ENCODE results near the gene STRN3. TPM values are rescaled to one million over a fixed set of nuclear protein-coding genes. Genes with fewer than 3 reads are reported as not detected.
"Not testable (repeated sequence)": the region's sequence is repeated elsewhere in the genome, so short reads cannot be mapped to it uniquely, and the experiment has no call there.

STRN3 gene
- total RNA-seq, 4 donors from 2014 or later = 21.5 to 50.0 (median 29.5) TPM

GRCh38 chr14:30903285-30904124 is 122.7 kb downstream of the STRN3 start:
- Histone ChIP-seq H3K27me3 (no peaks in the 10 kb centered on the region), H3K36me3 (peaks cover 36% of the 10 kb centered on the region), H3K4me1 (no peaks in the 10 kb centered on the region), H3K27ac (no peak overlapping the region), H3K4me3 (no peak overlapping the region), H3K9me3 (no peaks in the 10 kb centered on the region)
- DNase-seq (ENCODE audit: low spot score in 2 of 2) = no peak
- no peak for TF ChIP-seq CTCF (IDR thresholded peaks at IDR 0.05)
- no peak for TF ChIP-seq EP300 (IDR thresholded peaks at IDR 0.05)
- no peak for TF ChIP-seq POLR2A (IDR thresholded peaks at IDR 0.05)
- TF ChIP-seq POLR2AphosphoS5 (IDR thresholded peaks at IDR 0.05) = no peak
- 96% methylated on average over 2 of the region's 2 CpGs for WGBS

- not testable (repeated sequence) for H3K4me1 ChIP-seq; H3K4me3 ChIP-seq; H3K27me3 ChIP-seq; H3K27ac ChIP-seq; H3K9me3 ChIP-seq; DNase-seq (ENCODE audit: low spot score in 2 of 2)
- H3K36me3 ChIP-seq = peaks cover 34% of the 10 kb centered on the region
- 99% methylated on average over 3 of the region's 3 CpGs for WGBS
Observed at GRCh38 chr14:30897121-30897520, 129.1 kb downstream of the STRN3 start.

- H3K27ac ChIP-seq = no peak overlapping the region
Observed at GRCh38 chr14:30896435-30896834, 129.7 kb downstream of the STRN3 start.

GRCh38 chr14:30894923-30895515 is 131.2 kb downstream of the STRN3 start:
- Histone ChIP-seq H3K4me3 (no peak overlapping the region), H3K4me1 (peaks cover 4% of the 10 kb centered on the region), H3K36me3 (peaks cover 20% of the 10 kb centered on the region), H3K27ac (no peak overlapping the region), H3K27me3 (no peaks in the 10 kb centered on the region), H3K9me3 (no peaks in the 10 kb centered on the region)
- DNase-seq (ENCODE audit: low spot score in 2 of 2) = no peak
- WGBS = 86% methylated on average over 4 of the region's 4 CpGs
- TF ChIP-seq POLR2A (IDR thresholded peaks at IDR 0.05) (no peak), CTCF (IDR thresholded peaks at IDR 0.05) (no peak)

More at GRCh38 chr14:30896435-30896834, 129.7 kb downstream of the STRN3 start:
- TF ChIP-seq POLR2AphosphoS5 (IDR thresholded peaks at IDR 0.05) (no peak), CTCF (IDR thresholded peaks at IDR 0.05) (no peak), POLR2A (IDR thresholded peaks at IDR 0.05) (no peak), EP300 (IDR thresholded peaks at IDR 0.05) (no peak)
- Histone ChIP-seq H3K9me3 (no peaks in the 10 kb centered on the region), H3K4me1 (peaks cover 4% of the 10 kb centered on the region), H3K4me3 (no peak overlapping the region), H3K36me3 (peaks cover 30% of the 10 kb centered on the region), H3K27me3 (no peaks in the 10 kb centered on the region)
- no peak for DNase-seq (ENCODE audit: low spot score in 2 of 2)

- H3K27me3 ChIP-seq = no peaks in the 10 kb centered on the region
- WGBS = 97% methylated on average over 2 of the region's 2 CpGs
- DNase-seq (ENCODE audit: low spot score in 2 of 2) = no peak
- no peaks in the 10 kb centered on the region for H3K9me3 ChIP-seq
- peaks cover 20% of the 10 kb centered on the region for H3K36me3 ChIP-seq
- H3K27ac ChIP-seq = no peak overlapping the region
- H3K4me3 ChIP-seq = no peak overlapping the region
- TF ChIP-seq EP300 (IDR thresholded peaks at IDR 0.05) (no peak), POLR2A (IDR thresholded peaks at IDR 0.05) (no peak), POLR2AphosphoS5 (IDR thresholded peaks at IDR 0.05) (no peak), CTCF (IDR thresholded peaks at IDR 0.05) (no peak)
- H3K4me1 ChIP-seq = peaks cover 4% of the 10 kb centered on the region
Observed at GRCh38 chr14:30893819-30894218, 132.4 kb downstream of the STRN3 start.
